ENCODE measurements around the gene ADGRE2. TPM values are rescaled to one million over a fixed set of nuclear protein-coding genes. Genes with fewer than 3 reads are reported as not detected.

ADGRE2 gene
- total RNA-seq, 3 donors from 2014 or later (not counting 1 experiment from before 2014, with no cell fraction given), result 6.1 to 37.0 (median 20.3) TPM

DNA sequence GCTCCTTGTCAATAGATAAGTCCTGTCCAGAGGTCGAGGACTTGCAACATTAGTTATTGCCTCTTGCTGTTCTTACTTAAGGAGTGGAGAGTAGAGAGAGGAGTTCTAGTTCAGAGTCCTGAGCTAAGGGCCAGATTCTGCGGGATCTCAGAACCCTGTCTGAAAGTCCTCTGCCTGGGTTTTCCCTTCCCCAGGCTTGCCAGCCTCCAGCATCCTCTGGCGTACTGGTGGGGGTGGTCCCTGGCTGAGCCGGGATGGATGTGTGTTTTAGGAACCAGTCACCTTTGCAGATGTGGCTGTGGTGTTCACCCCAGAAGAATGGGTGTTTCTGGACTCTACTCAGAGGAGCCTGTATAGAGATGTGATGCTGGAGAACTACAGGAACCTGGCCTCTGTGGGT, 62.5 kb downstream of the ADGRE2 start:
- 97% methylated on average over 4 of the region's 4 CpGs for WGBS (ENCODE audit: insufficient coverage)
- intact Hi-C loops (cut with micrococcal nuclease), result no loop called here

DNA sequence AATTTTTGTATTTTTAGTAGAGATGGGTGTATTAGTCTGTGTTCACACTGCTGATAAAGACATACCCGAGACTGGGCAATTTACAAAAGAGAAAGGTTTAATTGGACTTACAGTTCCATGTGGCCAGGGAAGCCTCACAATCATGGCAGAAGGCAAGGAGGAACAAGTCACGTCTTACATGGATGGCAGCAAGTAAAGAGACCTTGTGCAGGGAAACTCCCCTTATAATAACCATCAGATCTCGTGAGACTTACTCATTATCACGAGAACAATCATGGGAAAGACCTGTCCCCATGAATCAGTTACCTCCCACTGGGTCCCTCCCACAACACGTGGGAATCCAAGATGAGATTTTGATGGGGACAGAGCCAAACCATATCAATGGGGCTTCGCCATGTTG, 73.9 kb downstream of the ADGRE2 start:
- Mint-ChIP-seq H3K4me3 (no peak overlapping the region), H3K27me3 (ENCODE audit: low read depth in 2 of 2) (no peaks in the 10 kb centered on the region), H3K36me3 (no peaks in the 10 kb centered on the region), H3K9me3 (no peaks in the 10 kb centered on the region), H3K4me1 (peaks cover 0 to 6% of the 10 kb centered on the region in 2 donors), H3K27ac (no peak overlapping the region)
- Histone ChIP-seq H3K9me3 (ENCODE audit: control insufficient read depth, insufficient read depth, low read length) (no peaks in the 10 kb centered on the region), H3K27me3 (ENCODE audit: control insufficient read depth, insufficient read depth, low read length) (no peaks in the 10 kb centered on the region), H3K4me1 (ENCODE audit: control insufficient read depth, insufficient read depth, low read length) (no peaks in the 10 kb centered on the region), H3K27ac (ENCODE audit: low read length) (no peak overlapping the region), H3K4me3 (ENCODE audit: low read length) (no peak overlapping the region), H3K36me3 (ENCODE audit: control insufficient read depth, insufficient read depth, low read length) (peaks cover 71% of the 10 kb centered on the region)
- intact Hi-C loops (cut with micrococcal nuclease), result no loop called here
- DNase-seq, result no peak
- no peak for ATAC-seq
- 98% methylated on average over 6 of the region's 6 CpGs for WGBS (ENCODE audit: insufficient coverage)
- TF ChIP-seq, protein P1, sequence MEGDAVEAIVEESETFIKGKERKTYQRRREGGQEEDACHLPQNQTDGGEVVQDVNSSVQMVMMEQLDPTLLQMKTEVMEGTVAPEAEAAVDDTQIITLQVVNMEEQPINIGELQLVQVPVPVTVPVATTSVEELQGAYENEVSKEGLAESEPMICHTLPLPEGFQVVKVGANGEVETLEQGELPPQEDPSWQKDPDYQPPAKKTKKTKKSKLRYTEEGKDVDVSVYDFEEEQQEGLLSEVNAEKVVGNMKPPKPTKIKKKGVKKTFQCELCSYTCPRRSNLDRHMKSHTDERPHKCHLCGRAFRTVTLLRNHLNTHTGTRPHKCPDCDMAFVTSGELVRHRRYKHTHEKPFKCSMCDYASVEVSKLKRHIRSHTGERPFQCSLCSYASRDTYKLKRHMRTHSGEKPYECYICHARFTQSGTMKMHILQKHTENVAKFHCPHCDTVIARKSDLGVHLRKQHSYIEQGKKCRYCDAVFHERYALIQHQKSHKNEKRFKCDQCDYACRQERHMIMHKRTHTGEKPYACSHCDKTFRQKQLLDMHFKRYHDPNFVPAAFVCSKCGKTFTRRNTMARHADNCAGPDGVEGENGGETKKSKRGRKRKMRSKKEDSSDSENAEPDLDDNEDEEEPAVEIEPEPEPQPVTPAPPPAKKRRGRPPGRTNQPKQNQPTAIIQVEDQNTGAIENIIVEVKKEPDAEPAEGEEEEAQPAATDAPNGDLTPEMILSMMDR (IDR thresholded peaks at IDR 0.05), result no peak

More for the DNA sequence above, 62.5 kb downstream of the ADGRE2 start:
- Histone ChIP-seq H3K4me3 (ENCODE audit: low read length) (no peak overlapping the region), H3K4me1 (ENCODE audit: control insufficient read depth, insufficient read depth, low read length) (no peaks in the 10 kb centered on the region), H3K9me3 (ENCODE audit: control insufficient read depth, insufficient read depth, low read length) (peaks cover 39% of the 10 kb centered on the region), H3K27me3 (ENCODE audit: control insufficient read depth, insufficient read depth, low read length) (no peaks in the 10 kb centered on the region), H3K36me3 (ENCODE audit: control insufficient read depth, insufficient read depth, low read length) (peaks cover 51% of the 10 kb centered on the region), H3K27ac (ENCODE audit: low read length) (no peak overlapping the region)
- ATAC-seq, result no peak
- TF ChIP-seq, protein P1 (IDR thresholded peaks at IDR 0.05), result no peak
- Mint-ChIP-seq H3K4me1 (peaks cover 0 to 22% of the 10 kb centered on the region in 2 donors), H3K27ac (no peak overlapping the region), H3K4me3 (no peak overlapping the region), H3K27me3 (ENCODE audit: low read depth in 2 of 2) (no peaks in the 10 kb centered on the region), H3K36me3 (peaks cover 60% of the 10 kb centered on the region), H3K9me3 (peaks cover 6 to 14% of the 10 kb centered on the region in 2 donors)
- no peak for DNase-seq

DNA sequence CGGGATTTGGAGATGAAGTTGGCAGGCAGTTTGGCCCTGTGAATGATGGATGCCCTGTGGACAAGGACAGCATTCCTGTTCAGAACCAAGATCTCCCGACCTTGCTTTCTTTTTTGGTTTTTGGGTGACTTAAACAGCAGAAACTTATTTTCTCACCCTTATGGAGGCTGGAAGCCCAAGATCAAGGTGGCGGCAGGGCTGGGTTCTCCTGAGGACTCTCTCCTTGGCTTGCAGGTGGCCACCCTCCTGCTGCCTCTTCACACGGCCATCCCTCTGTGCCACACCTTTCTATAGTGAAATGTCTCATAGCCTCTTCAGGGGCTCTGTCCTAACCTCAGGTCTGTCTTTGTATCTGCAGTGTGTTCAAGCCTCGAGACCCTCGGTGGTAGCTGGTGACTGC, 74.5 kb downstream of the ADGRE2 start:
- H3K9me3 ChIP-seq (ENCODE audit: control insufficient read depth, insufficient read depth, low read length), result no peaks in the 10 kb centered on the region
- H3K27ac ChIP-seq (ENCODE audit: low read length), result no peak overlapping the region
- no peaks in the 10 kb centered on the region for H3K36me3 Mint-ChIP-seq
- no peaks in the 10 kb centered on the region for H3K4me1 ChIP-seq (ENCODE audit: control insufficient read depth, insufficient read depth, low read length)
- no peak overlapping the region for H3K27ac Mint-ChIP-seq
- H3K27me3 ChIP-seq (ENCODE audit: control insufficient read depth, insufficient read depth, low read length), result no peaks in the 10 kb centered on the region
- H3K4me3 ChIP-seq (ENCODE audit: low read length), result no peak overlapping the region
- 98% methylated on average over 6 of the region's 6 CpGs for WGBS (ENCODE audit: insufficient coverage)
- no peaks in the 10 kb centered on the region for H3K27me3 Mint-ChIP-seq (ENCODE audit: low read depth in 2 of 2)
- H3K36me3 ChIP-seq (ENCODE audit: control insufficient read depth, insufficient read depth, low read length), result peaks cover 70% of the 10 kb centered on the region
- no peaks in the 10 kb centered on the region for H3K9me3 Mint-ChIP-seq
- peaks cover 0 to 6% of the 10 kb centered on the region in 2 donors for H3K4me1 Mint-ChIP-seq
- TF ChIP-seq, protein P1 (IDR thresholded peaks at IDR 0.05), result no peak
- H3K4me3 Mint-ChIP-seq, result no peak overlapping the region
- no peak for ATAC-seq
- intact Hi-C loops (cut with micrococcal nuclease), result no loop called here
- DNase-seq, result no peak

DNA sequence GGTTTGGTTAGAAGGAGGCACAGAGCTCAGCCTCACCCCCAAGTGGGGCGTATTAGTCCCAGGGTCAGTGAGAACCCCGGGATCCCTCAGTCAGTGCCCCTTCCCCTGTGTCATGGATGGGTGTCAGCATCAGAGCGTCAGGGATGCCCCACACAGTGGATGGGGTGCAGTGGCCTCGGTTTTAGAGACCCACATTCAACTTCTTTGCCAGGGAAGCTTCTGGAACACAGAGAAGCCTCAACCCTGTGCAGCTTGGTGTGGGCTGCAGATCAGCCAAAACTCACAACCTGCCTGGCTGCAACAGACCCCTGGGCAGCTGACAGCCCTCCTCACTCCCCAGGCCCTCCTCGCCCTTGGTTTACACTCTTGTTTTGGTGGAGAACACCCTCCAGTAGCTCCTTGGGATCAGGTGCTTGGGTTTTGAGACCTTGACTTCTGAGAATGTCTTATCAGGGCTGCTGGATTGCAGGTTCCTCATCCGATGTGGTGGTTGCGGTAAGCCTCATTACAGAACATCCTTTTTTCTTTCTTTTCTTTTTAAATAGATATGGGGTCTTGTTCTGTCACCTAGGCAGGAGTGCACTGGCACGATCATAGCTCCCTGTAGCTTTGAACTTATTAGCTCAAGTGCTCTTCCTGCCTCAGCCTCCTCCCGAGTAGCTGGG, 77.5 kb downstream of the ADGRE2 start:
- peaks cover 71% of the 10 kb centered on the region for H3K36me3 ChIP-seq (ENCODE audit: control insufficient read depth, insufficient read depth, low read length)
- ATAC-seq (peak in 1 of 3 donors; percentile 7), DNase-seq (no peak)
- TF ChIP-seq, protein P1 (IDR thresholded peaks at IDR 0.05), result no peak
- intact Hi-C loops (cut with micrococcal nuclease), result no loop called here
- no peaks in the 10 kb centered on the region for H3K27me3 Mint-ChIP-seq (ENCODE audit: low read depth in 2 of 2)
- H3K9me3 ChIP-seq (ENCODE audit: control insufficient read depth, insufficient read depth, low read length), result no peaks in the 10 kb centered on the region
- no peak overlapping the region for H3K27ac Mint-ChIP-seq
- no peak overlapping the region for H3K27ac ChIP-seq (ENCODE audit: low read length)
- no peaks in the 10 kb centered on the region for H3K9me3 Mint-ChIP-seq
- no peaks in the 10 kb centered on the region for H3K27me3 ChIP-seq (ENCODE audit: control insufficient read depth, insufficient read depth, low read length)
- H3K4me1 ChIP-seq (ENCODE audit: control insufficient read depth, insufficient read depth, low read length), result no peaks in the 10 kb centered on the region
- no peak overlapping the region for H3K4me3 Mint-ChIP-seq
- no peak overlapping the region for H3K4me3 ChIP-seq (ENCODE audit: low read length)
- no peaks in the 10 kb centered on the region for H3K4me1 Mint-ChIP-seq
- 90% methylated on average over 7 of the region's 9 CpGs for WGBS (ENCODE audit: insufficient coverage)
- peaks cover 9% of the 10 kb centered on the region for H3K36me3 Mint-ChIP-seq

Measured in natural killer cell (primary cell).